HepG2 (cell line): ENCODE results near the gene INO80E. TPM values are rescaled to one million over a fixed set of nuclear protein-coding genes. Genes with fewer than 3 reads are reported as not detected.

ENCODE experiments used
- ASH2L ChIP-seq: fragments of 300-600, 200-600 bp; sonication (generic); IDR thresholded peaks from 2 replicates; pipeline ENCODE4 v1.7.0; 2017; ENCODE audit warnings: low read depth, mild to moderate bottlenecking, moderate library complexity, mixed read lengths, low read length; ENCODE audit not compliant: insufficient read length
- CAMTA2 ChIP-seq: sonication (generic); formaldehyde crosslinking; IDR thresholded peaks from 2 replicates; pipeline ENCODE4 v1.4.0; 2020; ENCODE audit warnings: mild to moderate bottlenecking, missing genetic modification reagents, borderline replicate concordance
- EZH2 ChIP-seq: conservative IDR thresholded peaks from 2 replicates; pipeline ENCODE4 v1.6.1; 2012; ENCODE audit warnings: mild to moderate bottlenecking, low read depth, low read length, moderate library complexity
- GABPA ChIP-seq, 2 experiments: IDR thresholded peaks; 2 replicates each; pipeline ENCODE4 v1.6.1; 2011 to 2016; ENCODE audit warnings: low read depth in 2 of 2, low read length in 1 of 2, missing biosample characterization in 1 of 2, missing genetic modification characterization in 1 of 2
- JUN ChIP-seq: sonication (generic); formaldehyde crosslinking; IDR thresholded peaks from 2 replicates; pipeline ENCODE4 v1.4.0; 2020; ENCODE audit warnings: mild to moderate bottlenecking, missing genetic modification reagents
- MTA1 ChIP-seq: sonication (generic); formaldehyde crosslinking; IDR thresholded peaks from 2 replicates; pipeline ENCODE4 v1.4.0; 2020; ENCODE audit warnings: missing genetic modification reagents, mild to moderate bottlenecking, borderline replicate concordance
- NR0B2 ChIP-seq: sonication (generic); formaldehyde crosslinking; IDR thresholded peaks from 2 replicates; pipeline ENCODE4 v1.4.0; 2020; ENCODE audit warnings: mild to moderate bottlenecking, missing genetic modification reagents
- RAD51 ChIP-seq: fragments of 450-650 bp; IDR thresholded peaks from 2 replicates; pipeline ENCODE4 v1.6.1; 2016; ENCODE audit warnings: borderline replicate concordance
- SIX1 ChIP-seq: sonication (generic); formaldehyde crosslinking; IDR thresholded peaks from 2 replicates; pipeline ENCODE4 v1.4.0; 2020; ENCODE audit warnings: missing genetic modification reagents, borderline replicate concordance
- SMARCC2 ChIP-seq: fragments of 450-650 bp; IDR thresholded peaks from 2 replicates; pipeline ENCODE4 v1.6.1; 2017; ENCODE audit warnings: antibody characterized with exemption, mild to moderate bottlenecking
- STAT5B ChIP-seq: sonication (generic); formaldehyde crosslinking; IDR thresholded peaks from 2 replicates; pipeline ENCODE4 v1.4.0; 2020; ENCODE audit warnings: missing genetic modification reagents
- TBL1XR1 ChIP-seq: fragments of 150-350 bp; IDR thresholded peaks from 2 replicates; pipeline ENCODE4 v1.6.1; 2014; ENCODE audit warnings: borderline replicate concordance, low read length; ENCODE audit not compliant: partially characterized antibody
- WIZ ChIP-seq: sonication (generic); formaldehyde crosslinking; IDR thresholded peaks from 2 replicates; pipeline ENCODE4 v1.5.1; 2020; ENCODE audit warnings: mild to moderate bottlenecking, missing genetic modification reagents
- ZNF224 ChIP-seq: sonication (generic); formaldehyde crosslinking; IDR thresholded peaks from 2 replicates; pipeline ENCODE4 v1.5.0; 2020; ENCODE audit warnings: mild to moderate bottlenecking, missing genetic modification reagents
- ZNF407 ChIP-seq: sonication (generic); formaldehyde crosslinking; IDR thresholded peaks from one replicate; pipeline ENCODE4 v1.5.1; 2020; ENCODE audit warnings: mild to moderate bottlenecking, missing genetic modification reagents; ENCODE audit errors: not compliant biosample characterization
- ZNF431 ChIP-seq: sonication (generic); formaldehyde crosslinking; IDR thresholded peaks from 2 replicates; pipeline ENCODE4 v1.9.0; 2022; ENCODE audit warnings: missing genetic modification reagents, low read depth, mild to moderate bottlenecking, borderline replicate concordance
- polyA plus RNA-seq, 8 experiments: library from polyadenylated mRNA; depleted of rRNA in 3 of 8; stranded (reverse) in 7 of 8; unstranded in 1 of 8; fragments of >200 nt; fragmentation: Illumina TruSeq in 4 of 8; extraction: Trizol in 4 of 8; gene quantifications; 2 replicates each; pipeline versions ENCODE4 v1.2.1 to v1.2.3, GENCODE V29; 2011 to 2016; ENCODE audit warnings: low read depth in 4 of 8, missing spikeins in 1 of 8, mixed read lengths in 1 of 8; ENCODE audit not compliant: insufficient read depth in 1 of 8
- total RNA-seq, 5 experiments: library from RNA; depleted of rRNA; stranded (reverse); fragments of >200 nt; fragmentation: Illumina TruSeq; extraction: Trizol; gene quantifications; 2 replicates each; pipeline ENCODE4 v1.2.3, GENCODE V29; 2016; ENCODE audit warnings: low read depth in 1 of 5
- TF ChIP-seq, protein P1 (sequence below): sonication (generic); formaldehyde crosslinking; IDR thresholded peaks from 2 replicates; pipeline ENCODE4 v1.5.0; 2020; ENCODE audit warnings: mild to moderate bottlenecking, missing genetic modification reagents

INO80E gene
- total and polyA plus RNA-seq, 2 of the 13 experiments (the other 11 are each of a cell fraction or from before 2014, with no cell fraction given), result 25.8 to 45.6 TPM

DNA sequence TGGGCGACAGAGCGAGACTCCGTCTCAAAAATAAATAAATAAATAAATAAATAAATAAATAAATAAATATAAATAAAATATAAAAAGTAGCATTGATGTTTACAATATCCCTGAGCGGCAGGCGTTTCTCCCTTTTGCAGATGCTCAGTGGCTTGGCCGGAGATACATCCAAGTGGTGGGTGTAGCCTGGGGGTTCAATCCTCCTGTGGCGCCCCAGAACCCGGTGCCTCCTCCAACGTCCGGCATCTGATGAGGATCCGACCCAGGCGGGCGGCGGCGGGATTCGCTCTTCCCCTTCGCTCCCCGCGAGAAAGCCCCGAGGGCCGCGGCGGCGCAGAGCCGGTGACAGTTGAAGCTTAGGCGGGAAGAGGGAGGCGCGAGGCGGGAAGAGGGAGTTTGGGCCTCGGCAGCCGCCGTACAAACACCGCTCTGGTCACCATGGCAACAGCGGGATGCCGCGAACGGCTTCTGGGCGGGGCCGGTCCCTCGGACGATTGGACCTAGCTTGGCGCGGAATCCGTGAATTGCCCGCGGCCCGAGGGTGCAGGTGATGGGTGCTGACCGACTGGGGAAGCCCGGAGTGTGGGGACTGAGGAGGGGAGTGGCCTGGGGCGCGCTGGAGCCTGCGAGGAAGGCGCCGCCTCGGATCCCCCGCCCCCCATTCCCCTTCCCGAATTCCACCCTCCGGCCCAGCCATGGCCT, 56.8 kb downstream of the INO80E start (continued):
- TF ChIP-seq JUN (CRISPR knock-in tag), result peak; percentile 85; the same call in 1 of the 2 replicates
- TF ChIP-seq NR0B2, result peak; percentile 87
- TF ChIP-seq ASH2L, result peak; percentile 44
- TF ChIP-seq GABPA (IDR thresholded peaks at IDR 0.05; ENCODE audit: low read depth, low read length), result no peak
- peak; percentile 69 for TF ChIP-seq GABPA (CRISPR knock-in tag; IDR thresholded peaks at IDR 0.05; ENCODE audit: low read depth)
- TF ChIP-seq EZH2, result no peak
- peak; percentile 33; the same call in 1 of the 2 replicates for TF ChIP-seq SIX1 (CRISPR knock-in tag)
- peak; percentile 94 for TF ChIP-seq STAT5B (CRISPR knock-in tag)
- TF ChIP-seq CAMTA2, result no peak
- no peak for TF ChIP-seq RAD51
- TF ChIP-seq ZNF407 (CRISPR knock-in tag), result peak; percentile 85
- TF ChIP-seq WIZ (CRISPR knock-in tag), result peak; percentile 68; the same call in 1 of the 2 replicates
- no peak for TF ChIP-seq TBL1XR1
- TF ChIP-seq, protein P1, sequence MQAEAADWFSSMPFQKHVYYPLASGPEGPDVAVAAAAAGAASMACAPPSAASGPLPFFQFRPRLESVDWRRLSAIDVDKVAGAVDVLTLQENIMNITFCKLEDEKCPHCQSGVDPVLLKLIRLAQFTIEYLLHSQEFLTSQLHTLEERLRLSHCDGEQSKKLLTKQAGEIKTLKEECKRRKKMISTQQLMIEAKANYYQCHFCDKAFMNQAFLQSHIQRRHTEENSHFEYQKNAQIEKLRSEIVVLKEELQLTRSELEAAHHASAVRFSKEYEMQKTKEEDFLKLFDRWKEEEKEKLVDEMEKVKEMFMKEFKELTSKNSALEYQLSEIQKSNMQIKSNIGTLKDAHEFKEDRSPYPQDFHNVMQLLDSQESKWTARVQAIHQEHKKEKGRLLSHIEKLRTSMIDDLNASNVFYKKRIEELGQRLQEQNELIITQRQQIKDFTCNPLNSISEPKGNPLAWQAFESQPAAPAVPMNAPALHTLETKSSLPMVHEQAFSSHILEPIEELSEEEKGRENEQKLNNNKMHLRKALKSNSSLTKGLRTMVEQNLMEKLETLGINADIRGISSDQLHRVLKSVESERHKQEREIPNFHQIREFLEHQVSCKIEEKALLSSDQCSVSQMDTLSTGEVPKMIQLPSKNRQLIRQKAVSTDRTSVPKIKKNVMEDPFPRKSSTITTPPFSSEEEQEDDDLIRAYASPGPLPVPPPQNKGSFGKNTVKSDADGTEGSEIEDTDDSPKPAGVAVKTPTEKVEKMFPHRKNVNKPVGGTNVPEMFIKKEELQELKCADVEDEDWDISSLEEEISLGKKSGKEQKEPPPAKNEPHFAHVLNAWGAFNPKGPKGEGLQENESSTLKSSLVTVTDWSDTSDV (CRISPR knock-in tag), result peak; percentile 93
- peak; percentile 33; the same call in 1 of the 2 replicates for TF ChIP-seq MTA1
- no peak for TF ChIP-seq SMARCC2
- 0 out of 2 replicates have a peak, but pooled peaks have one; percentile 87 for TF ChIP-seq ZNF431
- TF ChIP-seq ZNF224 (CRISPR knock-in tag), result peak; percentile 88; the same call in 1 of the 2 replicates
